ENCODE measurements around the gene CALML3. TPM values are rescaled to one million over a fixed set of nuclear protein-coding genes. Genes with fewer than 3 reads are reported as not detected.
"Not testable (repeated sequence)": the region's sequence is repeated elsewhere in the genome, so short reads cannot be mapped to it uniquely, and the experiment has no call there.

Gene CALML3
- total RNA-seq, 2 donors from 2014 or later: not detected

GRCh38 chr10:5557040-5557721 is 32.4 kb downstream of the CALML3 start:
- no peak overlapping the region for H3K27ac Mint-ChIP-seq
- no peaks in the 10 kb centered on the region for H3K9me3 Mint-ChIP-seq
- DNase-seq: no peak
- no peak for ATAC-seq (replicated peaks in 1 of 2)
- peaks cover 30% of the 10 kb centered on the region for H3K4me1 Mint-ChIP-seq (ENCODE audit: low read depth)
- no peaks in the 10 kb centered on the region for H3K36me3 Mint-ChIP-seq (ENCODE audit: insufficient read depth in 2 of 2)
- peaks cover 18% of the 10 kb centered on the region for H3K27me3 Mint-ChIP-seq (ENCODE audit: low read depth)
- H3K4me3 Mint-ChIP-seq: no peak overlapping the region

GRCh38 chr10:5557799-5558771 is 33.3 kb downstream of the CALML3 start:
- H3K27me3 Mint-ChIP-seq (ENCODE audit: low read depth): peaks cover 18% of the 10 kb centered on the region
- no peak overlapping the region for H3K27ac Mint-ChIP-seq
- H3K36me3 Mint-ChIP-seq (ENCODE audit: insufficient read depth in 2 of 2): no peaks in the 10 kb centered on the region
- ATAC-seq (replicated peaks in 1 of 2) (no peak), DNase-seq (no peak)
- H3K4me3 Mint-ChIP-seq: no peak overlapping the region
- H3K9me3 Mint-ChIP-seq: no peaks in the 10 kb centered on the region
- peaks cover 26% of the 10 kb centered on the region for H3K4me1 Mint-ChIP-seq (ENCODE audit: low read depth)

GRCh38 chr10:5559022-5559421 is 34.3 kb downstream of the CALML3 start:
- H3K4me3 Mint-ChIP-seq; H3K9me3 Mint-ChIP-seq; ATAC-seq (replicated peaks in 1 of 2); H3K36me3 Mint-ChIP-seq (ENCODE audit: insufficient read depth in 2 of 2); DNase-seq; H3K27ac Mint-ChIP-seq: not testable (repeated sequence)
- Mint-ChIP-seq H3K4me1 (ENCODE audit: low read depth) (peaks cover 29% of the 10 kb centered on the region), H3K27me3 (ENCODE audit: low read depth) (peaks cover 15% of the 10 kb centered on the region)

- Mint-ChIP-seq H3K27me3 (ENCODE audit: low read depth) (peaks cover 16% of the 10 kb centered on the region), H3K4me1 (ENCODE audit: low read depth) (peaks cover 36% of the 10 kb centered on the region), H3K9me3 (no peaks in the 10 kb centered on the region), H3K27ac (no peak overlapping the region), H3K4me3 (no peak overlapping the region), H3K36me3 (ENCODE audit: insufficient read depth in 2 of 2) (no peaks in the 10 kb centered on the region)
- ATAC-seq (replicated peaks in 1 of 2) (no peak), DNase-seq (no peak)
Measured at GRCh38 chr10:5559642-5560141, 34.9 kb downstream of the CALML3 start.

- H3K4me1 Mint-ChIP-seq (ENCODE audit: low read depth): peaks cover 42% of the 10 kb centered on the region
- H3K36me3 Mint-ChIP-seq (ENCODE audit: insufficient read depth in 2 of 2): no peaks in the 10 kb centered on the region
- peaks cover 16% of the 10 kb centered on the region for H3K27me3 Mint-ChIP-seq (ENCODE audit: low read depth)
- H3K27ac Mint-ChIP-seq: no peak overlapping the region
- DNase-seq (no peak), ATAC-seq (replicated peaks in 1 of 2) (no peak)
- H3K9me3 Mint-ChIP-seq: no peaks in the 10 kb centered on the region
- H3K4me3 Mint-ChIP-seq: no peak overlapping the region
Measured at GRCh38 chr10:5560142-5560816, 35.5 kb downstream of the CALML3 start.

- Mint-ChIP-seq H3K4me3 (no peak overlapping the region), H3K9me3 (no peaks in the 10 kb centered on the region), H3K27ac (no peak overlapping the region), H3K36me3 (ENCODE audit: insufficient read depth in 2 of 2) (no peaks in the 10 kb centered on the region), H3K4me1 (ENCODE audit: low read depth) (peaks cover 50% of the 10 kb centered on the region), H3K27me3 (ENCODE audit: low read depth) (peaks cover 16% of the 10 kb centered on the region)
- no peak for ATAC-seq (replicated peaks in 1 of 2)
- no peak for DNase-seq
Measured at GRCh38 chr10:5560817-5561703, 36.3 kb downstream of the CALML3 start.

GRCh38 chr10:5561704-5562645 is 37.2 kb downstream of the CALML3 start:
- H3K4me1 Mint-ChIP-seq (ENCODE audit: low read depth): peaks cover 59% of the 10 kb centered on the region
- H3K36me3 Mint-ChIP-seq (ENCODE audit: insufficient read depth in 2 of 2): no peaks in the 10 kb centered on the region
- ATAC-seq (replicated peaks in 1 of 2) (no peak), DNase-seq (no peak)
- no peaks in the 10 kb centered on the region for H3K9me3 Mint-ChIP-seq
- no peak overlapping the region for H3K27ac Mint-ChIP-seq
- H3K27me3 Mint-ChIP-seq (ENCODE audit: low read depth): peaks cover 16% of the 10 kb centered on the region
- H3K4me3 Mint-ChIP-seq: no peak overlapping the region

GRCh38 chr10:5563321-5563961 is 38.7 kb downstream of the CALML3 start:
- Mint-ChIP-seq H3K4me3 (peak overlapping the region in 1 of 2 donors; percentile 71), H3K27ac (no peak overlapping the region), H3K36me3 (ENCODE audit: insufficient read depth in 2 of 2) (no peaks in the 10 kb centered on the region), H3K9me3 (no peaks in the 10 kb centered on the region), H3K4me1 (ENCODE audit: low read depth) (peaks cover 60% of the 10 kb centered on the region), H3K27me3 (ENCODE audit: low read depth) (peaks cover 16% of the 10 kb centered on the region)
- DNase-seq: no peak
- no peak for ATAC-seq (replicated peaks in 1 of 2)

GRCh38 chr10:5563991-5564536 is 39.3 kb downstream of the CALML3 start:
- peaks cover 16% of the 10 kb centered on the region for H3K27me3 Mint-ChIP-seq (ENCODE audit: low read depth)
- H3K9me3 Mint-ChIP-seq: peaks cover 0 to 3% of the 10 kb centered on the region in 2 donors
- H3K36me3 Mint-ChIP-seq (ENCODE audit: insufficient read depth in 2 of 2): no peaks in the 10 kb centered on the region
- H3K4me1 Mint-ChIP-seq (ENCODE audit: low read depth): peaks cover 60% of the 10 kb centered on the region
- DNase-seq: peak; percentile 57 to 64
- peak; percentile 80 to 85 for ATAC-seq (replicated peaks in 1 of 2)
- peak overlapping the region; percentile 60 to 71 for H3K4me3 Mint-ChIP-seq
- H3K27ac Mint-ChIP-seq: peak overlapping the region; percentile 5

- H3K9me3 Mint-ChIP-seq: peaks cover 0 to 4% of the 10 kb centered on the region in 2 donors
- no peaks in the 10 kb centered on the region for H3K36me3 Mint-ChIP-seq (ENCODE audit: insufficient read depth in 2 of 2)
- H3K4me3 Mint-ChIP-seq: peak overlapping the region; percentile 60 to 71
- peaks cover 16% of the 10 kb centered on the region for H3K27me3 Mint-ChIP-seq (ENCODE audit: low read depth)
- DNase-seq (no peak), ATAC-seq (replicated peaks in 1 of 2) (peak; percentile 25 to 38)
- H3K4me1 Mint-ChIP-seq (ENCODE audit: low read depth): peaks cover 56% of the 10 kb centered on the region
- H3K27ac Mint-ChIP-seq: peak overlapping the region; percentile 5
Measured at GRCh38 chr10:5564537-5565204, 39.9 kb downstream of the CALML3 start.

All from activated T-cell treated with anti-CD3 and anti-CD28 coated beads, Interleukin-2, amount 50 U/mL, for 72 hours (primary cell).